Hepatocyte (in vitro differentiated cells): ENCODE data around the gene CHORDC1.

Experiments
- EZH2phosphoT487 ChIP-seq: fragments of 200-600 bp; sonication (generic); IDR thresholded peaks from one replicate; pipeline ENCODE4 v1.6.1; 2018; ENCODE audit warnings: antibody characterized with exemption, mild to moderate bottlenecking, low read depth, moderate library complexity; ENCODE audit not compliant: unreplicated experiment, severe bottlenecking
- TF ChIP-seq, protein P1 (sequence below): fragments of 200-600 bp; sonication (generic); IDR thresholded peaks from 2 replicates; pipeline ENCODE4 v1.5.1; 2016; ENCODE audit warnings: antibody characterized with exemption, mild to moderate bottlenecking; ENCODE audit not compliant: poor library complexity

DNA sequence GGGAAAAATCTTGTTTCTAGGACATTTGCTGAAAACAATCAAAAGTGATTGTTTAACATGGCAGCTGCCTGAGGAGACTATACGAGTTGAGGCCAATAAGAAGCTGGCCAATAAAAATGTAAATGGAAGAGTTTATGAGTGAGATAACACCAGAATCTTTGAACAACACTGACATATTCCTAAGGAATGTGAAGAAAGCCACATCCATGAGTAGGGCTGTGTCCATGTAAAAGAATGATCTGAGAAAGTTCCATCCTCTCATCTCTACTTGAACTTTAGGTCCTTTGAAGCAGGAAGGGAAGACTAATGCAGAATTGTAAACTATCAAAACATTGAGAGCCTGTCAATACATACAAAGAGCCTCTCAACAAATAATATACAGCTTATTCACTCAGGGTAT is 6.9 kb upstream of the CHORDC1 start:
- TF ChIP-seq, protein P1, sequence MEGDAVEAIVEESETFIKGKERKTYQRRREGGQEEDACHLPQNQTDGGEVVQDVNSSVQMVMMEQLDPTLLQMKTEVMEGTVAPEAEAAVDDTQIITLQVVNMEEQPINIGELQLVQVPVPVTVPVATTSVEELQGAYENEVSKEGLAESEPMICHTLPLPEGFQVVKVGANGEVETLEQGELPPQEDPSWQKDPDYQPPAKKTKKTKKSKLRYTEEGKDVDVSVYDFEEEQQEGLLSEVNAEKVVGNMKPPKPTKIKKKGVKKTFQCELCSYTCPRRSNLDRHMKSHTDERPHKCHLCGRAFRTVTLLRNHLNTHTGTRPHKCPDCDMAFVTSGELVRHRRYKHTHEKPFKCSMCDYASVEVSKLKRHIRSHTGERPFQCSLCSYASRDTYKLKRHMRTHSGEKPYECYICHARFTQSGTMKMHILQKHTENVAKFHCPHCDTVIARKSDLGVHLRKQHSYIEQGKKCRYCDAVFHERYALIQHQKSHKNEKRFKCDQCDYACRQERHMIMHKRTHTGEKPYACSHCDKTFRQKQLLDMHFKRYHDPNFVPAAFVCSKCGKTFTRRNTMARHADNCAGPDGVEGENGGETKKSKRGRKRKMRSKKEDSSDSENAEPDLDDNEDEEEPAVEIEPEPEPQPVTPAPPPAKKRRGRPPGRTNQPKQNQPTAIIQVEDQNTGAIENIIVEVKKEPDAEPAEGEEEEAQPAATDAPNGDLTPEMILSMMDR = no peak
- no peak for TF ChIP-seq EZH2phosphoT487
